Natural killer cell (primary cell): Measurements from ENCODE around the gene TP53INP2. TPM values are rescaled to one million over a fixed set of nuclear protein-coding genes. Genes with fewer than 3 reads are reported as not detected.

Experiments
- ATAC-seq, 3 donors: fragments of 150-1000 bp in 2 of 3; fragments of 200-7000 bp in 1 of 3; cut with Tn5 transposase; 1 replicate in 1 of 3; 2 replicates in 2 of 3; pipeline ENCODE4 v1.10.0; 2021; ENCODE audit warnings: mild to moderate bottlenecking in 2 of 3, moderate library complexity in 2 of 3
- DNase-seq, 2 donors: peaks; one replicate each; pipeline versions ENCODE4 v3.0.0 to v3.0.0-alpha.2; 2013 to 2021; ENCODE audit warnings: mixed read lengths in 1 of 2
- H3K27ac ChIP-seq: one replicate; pipeline ENCODE4 v1.5.1; 2013; ENCODE audit warnings: mild to moderate bottlenecking, low read length
- H3K27me3 ChIP-seq: one replicate; pipeline ENCODE4 v1.6.1; 2013; ENCODE audit warnings: low read length; ENCODE audit not compliant: control insufficient read depth, insufficient read depth
- H3K36me3 ChIP-seq: one replicate; pipeline ENCODE4 v1.6.1; 2013; ENCODE audit warnings: low read length; ENCODE audit not compliant: control insufficient read depth, insufficient read depth
- H3K4me1 ChIP-seq: one replicate; pipeline ENCODE4 v1.6.1; 2013; ENCODE audit warnings: low read length; ENCODE audit not compliant: control insufficient read depth, insufficient read depth
- H3K4me3 ChIP-seq: one replicate; pipeline ENCODE4 v1.5.1; 2013; ENCODE audit warnings: low read length
- H3K9me3 ChIP-seq: one replicate; pipeline ENCODE4 v1.6.1; 2013; ENCODE audit warnings: low read length; ENCODE audit not compliant: control insufficient read depth, insufficient read depth
- H3K27ac Mint-ChIP-seq, 2 donors: one replicate each; pipeline ENCODE4 v1.8.0; 2022; ENCODE audit warnings: mild to moderate bottlenecking in 2 of 2, mixed read lengths in 2 of 2, moderate library complexity in 1 of 2
- H3K27me3 Mint-ChIP-seq, 2 donors: one replicate each; pipeline ENCODE4 v1.8.0; 2022; ENCODE audit warnings: low read depth in 2 of 2, mixed read lengths in 2 of 2
- H3K36me3 Mint-ChIP-seq: one replicate; pipeline ENCODE4 v1.8.0; 2022; ENCODE audit warnings: mixed read lengths
- H3K4me1 Mint-ChIP-seq, 2 donors: one replicate each; pipeline ENCODE4 v1.8.0; 2022; ENCODE audit warnings: mixed read lengths in 2 of 2
- H3K4me3 Mint-ChIP-seq: one replicate; pipeline ENCODE4 v1.8.0; 2022; ENCODE audit warnings: mild to moderate bottlenecking, moderate library complexity, mixed read lengths
- H3K9me3 Mint-ChIP-seq, 2 donors: one replicate each; pipeline ENCODE4 v1.8.0; 2022; ENCODE audit warnings: mixed read lengths in 2 of 2
- CTCF ChIP-seq: fragments of 200-600 bp; IDR thresholded peaks from one replicate; pipeline ENCODE4 v1.8.0; 2022; ENCODE audit warnings: antibody characterized with exemption
- WGBS: methylation state at CpG from one replicate; pipeline ENCODE4 v1.1.7; 2013; ENCODE audit warnings: missing lambda C conversion rate; ENCODE audit not compliant: insufficient coverage; 5-methylcytosine and 5-hydroxymethylcytosine counted together
- intact Hi-C: fragments of 100-400 bp; cut with micrococcal nuclease; formaldehyde crosslinking; loops from one replicate; pipeline ENCODE4 v1.14.2; 2022
- total RNA-seq, 4 donors: library from RNA; stranded (reverse); fragments of 120-200 nt in 1 of 4; gene quantifications; one replicate each; pipeline versions ENCODE4 v1.2.3 to v1.2.4, GENCODE V29; 2013 to 2022

Gene TP53INP2
- total RNA-seq, 3 donors from 2014 or later (not counting 1 experiment from before 2014, with no cell fraction given): 30.7 to 56.3 (median 35.9) TPM

GRCh38 chr20:34703061-34703423 lies 1.1 kb upstream of the TP53INP2 start:
- no peaks in the 10 kb centered on the region for H3K27me3 ChIP-seq
- no peak overlapping the region for H3K4me3 ChIP-seq
- peak overlapping the region; percentile 94 to 98 for H3K27ac Mint-ChIP-seq
- DNase-seq: no peak
- H3K9me3 Mint-ChIP-seq: no peaks in the 10 kb centered on the region
- H3K27me3 Mint-ChIP-seq: peaks cover 0 to 12% of the 10 kb centered on the region in 2 donors
- H3K4me1 ChIP-seq: peaks cover 20% of the 10 kb centered on the region
- 33% methylated on average over 3 of the region's 3 CpGs for WGBS
- no peak for ATAC-seq
- H3K36me3 ChIP-seq: no peaks in the 10 kb centered on the region
- H3K4me3 Mint-ChIP-seq: peak overlapping the region; percentile 94
- TF ChIP-seq CTCF: no peak
- H3K36me3 Mint-ChIP-seq: no peaks in the 10 kb centered on the region
- H3K4me1 Mint-ChIP-seq: peaks cover 16 to 19% of the 10 kb centered on the region in 2 donors
- H3K27ac ChIP-seq: no peak overlapping the region
- H3K9me3 ChIP-seq: no peaks in the 10 kb centered on the region
- intact Hi-C loops: loop anchor here (10.0 kb wide), 1 partner anchor 168 kb away; no protein-coding TSS in a partner anchor

GRCh38 chr20:34703424-34704176 lies 544 bp upstream of the TP53INP2 start:
- Mint-ChIP-seq H3K9me3 (no peaks in the 10 kb centered on the region), H3K4me1 (peaks cover 16 to 23% of the 10 kb centered on the region in 2 donors), H3K27me3 (peaks cover 0 to 12% of the 10 kb centered on the region in 2 donors), H3K36me3 (no peaks in the 10 kb centered on the region), H3K27ac (peak overlapping the region; percentile 94 to 98), H3K4me3 (peak overlapping the region; percentile 94)
- DNase-seq (peak; percentile 28 to 53), ATAC-seq (no peak)
- Histone ChIP-seq H3K4me1 (peaks cover 23% of the 10 kb centered on the region), H3K9me3 (no peaks in the 10 kb centered on the region), H3K27me3 (no peaks in the 10 kb centered on the region), H3K36me3 (no peaks in the 10 kb centered on the region), H3K27ac (peak overlapping the region; percentile 56), H3K4me3 (peak overlapping the region; percentile 56)
- WGBS: 2% methylated on average over 23 of the region's 38 CpGs
- intact Hi-C loops: loop anchor here (10.0 kb wide), 1 partner anchor 169 kb away; no protein-coding TSS in a partner anchor
- TF ChIP-seq CTCF: no peak

GRCh38 chr20:34705008-34705396 lies 858 bp downstream of the TP53INP2 start:
- Histone ChIP-seq H3K9me3 (no peaks in the 10 kb centered on the region), H3K27me3 (no peaks in the 10 kb centered on the region), H3K27ac (peak overlapping the region; percentile 50), H3K36me3 (no peaks in the 10 kb centered on the region), H3K4me1 (peaks cover 27% of the 10 kb centered on the region), H3K4me3 (peak overlapping the region; percentile 47)
- TF ChIP-seq CTCF: no peak
- Mint-ChIP-seq H3K27me3 (peaks cover 0 to 12% of the 10 kb centered on the region in 2 donors), H3K4me1 (peaks cover 16 to 28% of the 10 kb centered on the region in 2 donors), H3K36me3 (no peaks in the 10 kb centered on the region), H3K27ac (peak overlapping the region; percentile 94 to 98), H3K9me3 (no peaks in the 10 kb centered on the region), H3K4me3 (peak overlapping the region; percentile 94)
- 72% methylated on average over 5 of the region's 5 CpGs for WGBS
- no peak for ATAC-seq
- peak in 1 of 2 donors; percentile 38 for DNase-seq
- intact Hi-C loops: loop anchor here (5.0 to 10.0 kb wide), 2 partner anchors 143 to 170 kb away; no protein-coding TSS in a partner anchor
